Keratinocyte (primary cell): Measurements from ENCODE around the gene SERPINH1. TPM values are rescaled to one million over a fixed set of nuclear protein-coding genes. Genes with fewer than 3 reads are reported as not detected.

Experiments
- DNase-seq: peaks from one replicate; pipeline ENCODE4 v3.0.0-alpha.2; 2011; ENCODE audit warnings: low read depth, missing footprints, low spot score
- FAIRE-seq: peaks from 2 replicates; lab custom pipeline; 2011; peaks lifted over from hg19 to GRCh38; lab: Jason Lieb, UNC
- H2AFZ ChIP-seq: 2 replicates; pipeline ENCODE4 v1.6.0; 2012; ENCODE audit warnings: low read length, control low read depth, inconsistent platforms; ENCODE audit not compliant: control insufficient read depth
- H3K27ac ChIP-seq: 2 replicates; pipeline ENCODE4 v1.5.1; 2011; ENCODE audit warnings: low read length; ENCODE audit not compliant: control insufficient read depth, insufficient read depth
- H3K27me3 ChIP-seq: 3 replicates; pipeline ENCODE4 v1.6.0; 2011; ENCODE audit warnings: low read length; ENCODE audit not compliant: control insufficient read depth, insufficient read depth; ENCODE audit errors: extremely low read depth
- H3K36me3 ChIP-seq, 2 experiments: 2 replicates in 1 of 2; 3 replicates in 1 of 2; pipeline ENCODE4 v1.5.1; 2011; ENCODE audit warnings: low read length in 2 of 2, mild to moderate bottlenecking in 1 of 2; ENCODE audit not compliant: control insufficient read depth in 2 of 2, insufficient read depth in 2 of 2; ENCODE audit errors: extremely low read depth in 1 of 2
- H3K4me1 ChIP-seq: 3 replicates; pipeline ENCODE4 v1.5.1; 2011; ENCODE audit warnings: low read length; ENCODE audit not compliant: control insufficient read depth, insufficient read depth; ENCODE audit errors: extremely low read depth
- H3K4me2 ChIP-seq: 3 replicates; pipeline ENCODE4 v1.6.0; 2011; ENCODE audit warnings: low read depth, low read length; ENCODE audit not compliant: control insufficient read depth, insufficient read depth; ENCODE audit errors: extremely low read depth
- H3K4me3 ChIP-seq, 3 experiments: fragments of 200-600 bp in 1 of 3; sonication (generic) in 1 of 3; 2 replicates in 2 of 3; 3 replicates in 1 of 3; pipeline ENCODE4 v1.5.1; 2011 to 2016; ENCODE audit warnings: low read length in 3 of 3, mild to moderate bottlenecking in 3 of 3, control low read depth in 2 of 3, inconsistent platforms in 1 of 3, low read depth in 1 of 3, mixed read lengths in 1 of 3, mixed run types in 1 of 3, moderate library complexity in 1 of 3; ENCODE audit not compliant: control insufficient read depth in 2 of 3, insufficient read depth in 2 of 3; ENCODE audit errors: extremely low read depth in 1 of 3
- H3K79me2 ChIP-seq: 2 replicates; pipeline ENCODE4 v1.6.0; 2012; ENCODE audit warnings: low read length; ENCODE audit not compliant: control insufficient read depth, insufficient read depth
- H3K9ac ChIP-seq: 3 replicates; pipeline ENCODE4 v1.6.0; 2011; ENCODE audit warnings: low read length; ENCODE audit not compliant: control insufficient read depth, insufficient read depth; ENCODE audit errors: extremely low read depth
- H3K9me1 ChIP-seq: 3 replicates; pipeline ENCODE4 v1.6.0; 2011; ENCODE audit warnings: low read length; ENCODE audit not compliant: control insufficient read depth, insufficient read depth; ENCODE audit errors: extremely low read depth
- H3K9me3 ChIP-seq: 2 replicates; pipeline ENCODE4 v1.5.1; 2012; ENCODE audit warnings: low read depth, low read length; ENCODE audit not compliant: control insufficient read depth
- H4K20me1 ChIP-seq: 3 replicates; pipeline ENCODE4 v1.6.0; 2011; ENCODE audit warnings: low read length; ENCODE audit not compliant: control insufficient read depth, insufficient read depth; ENCODE audit errors: extremely low read depth
- EZH2 ChIP-seq: IDR thresholded peaks from one replicate; pipeline ENCODE4 v1.6.1; 2012; ENCODE audit warnings: inconsistent platforms, mild to moderate bottlenecking, low read length, moderate library complexity
- dilution Hi-C: fragments of 300-500 bp; cut with MboI; formaldehyde crosslinking; loops from one replicate; pipeline ENCODE4 v1.7.0; 2020; ENCODE audit warnings: low sequenced_read_pairs; ENCODE audit not compliant: extremely low pct_ligation_motif_present
- polyA plus RNA-seq, 5 experiments: library from polyadenylated mRNA; depleted of rRNA in 3 of 5; stranded (reverse) in 3 of 5; stranded (forward) in 1 of 5; unstranded in 1 of 5; fragments of >200 nt; gene quantifications; 1 replicate in 1 of 5; 2 replicates in 3 of 5; 3 replicates in 1 of 5; pipeline versions ENCODE4 v1.2.1 to v1.2.3, GENCODE V29; 2011 to 2012; ENCODE audit warnings: missing spikeins in 2 of 5, low read depth in 1 of 5, low replicate concordance in 1 of 5
- TF ChIP-seq, protein P1 (sequence below), 3 experiments: IDR thresholded peaks in 1 of 3; conservative IDR thresholded peaks in 1 of 3; optimal IDR thresholded peaks in 1 of 3; 2 replicates in 2 of 3; 3 replicates in 1 of 3; pipeline versions ENCODE3 to v1.5.1; 2011; ENCODE audit warnings: low read length in 3 of 3, mild to moderate bottlenecking in 3 of 3, moderate library complexity in 2 of 3, control low read depth in 1 of 3, inconsistent platforms in 1 of 3; ENCODE audit not compliant: insufficient read depth in 2 of 3; ENCODE audit errors: extremely low read depth in 1 of 3

The SERPINH1 gene
- polyA plus RNA-seq, 1 donor (not counting 4 experiments of a cell fraction or from before 2014, with no cell fraction given): 136 TPM

DNA sequence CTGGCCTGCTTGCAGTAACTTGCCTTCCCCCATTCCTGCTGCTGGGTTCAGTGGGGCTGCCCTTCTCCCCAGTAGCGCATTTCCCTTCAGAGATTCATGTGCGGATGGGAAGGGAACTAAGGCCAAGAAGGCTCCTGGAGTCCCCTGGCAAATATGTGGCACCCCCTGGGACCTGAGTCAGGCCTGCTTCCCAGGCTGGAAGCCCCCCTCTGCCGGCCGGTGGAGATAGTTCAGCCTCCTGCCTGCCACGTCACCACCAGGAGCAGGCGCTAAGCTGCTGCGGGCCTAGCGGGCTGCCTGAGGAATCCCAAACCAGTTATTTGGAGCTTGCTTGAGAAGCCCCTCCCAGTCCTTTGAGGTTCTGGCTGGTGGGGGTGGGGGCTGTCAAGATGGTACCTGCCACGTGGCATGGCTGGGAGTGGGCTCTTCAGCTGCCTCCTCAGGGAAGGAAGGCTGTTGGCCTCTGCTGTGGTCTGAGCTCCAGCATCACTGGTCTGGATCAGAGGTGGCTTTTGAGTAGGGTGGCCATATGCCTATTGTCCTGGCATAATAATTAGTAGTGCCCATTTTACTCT, 2.0 kb downstream of the SERPINH1 start:
- FAIRE-seq (no peak), DNase-seq (peak; percentile 57)
- Histone ChIP-seq H3K4me1 (peaks cover 38% of the 10 kb centered on the region), H4K20me1 (peaks cover 25% of the 10 kb centered on the region), H3K4me3 (peak overlapping the region; percentile 77 to 97 (median 82)), H3K4me2 (peak overlapping the region; percentile 95), H3K36me3 (peaks cover 25 to 37% of the 10 kb centered on the region in 2 experiments), H3K9me1 (peaks cover 4% of the 10 kb centered on the region), H2AFZ (peak overlapping the region; percentile 10), H3K27ac (peak overlapping the region; percentile 87), H3K9me3 (no peaks in the 10 kb centered on the region), H3K9ac (peak overlapping the region; percentile 90), H3K79me2 (peaks cover 67% of the 10 kb centered on the region), H3K27me3 (no peaks in the 10 kb centered on the region)
- no peak for TF ChIP-seq EZH2
- TF ChIP-seq, protein P1, sequence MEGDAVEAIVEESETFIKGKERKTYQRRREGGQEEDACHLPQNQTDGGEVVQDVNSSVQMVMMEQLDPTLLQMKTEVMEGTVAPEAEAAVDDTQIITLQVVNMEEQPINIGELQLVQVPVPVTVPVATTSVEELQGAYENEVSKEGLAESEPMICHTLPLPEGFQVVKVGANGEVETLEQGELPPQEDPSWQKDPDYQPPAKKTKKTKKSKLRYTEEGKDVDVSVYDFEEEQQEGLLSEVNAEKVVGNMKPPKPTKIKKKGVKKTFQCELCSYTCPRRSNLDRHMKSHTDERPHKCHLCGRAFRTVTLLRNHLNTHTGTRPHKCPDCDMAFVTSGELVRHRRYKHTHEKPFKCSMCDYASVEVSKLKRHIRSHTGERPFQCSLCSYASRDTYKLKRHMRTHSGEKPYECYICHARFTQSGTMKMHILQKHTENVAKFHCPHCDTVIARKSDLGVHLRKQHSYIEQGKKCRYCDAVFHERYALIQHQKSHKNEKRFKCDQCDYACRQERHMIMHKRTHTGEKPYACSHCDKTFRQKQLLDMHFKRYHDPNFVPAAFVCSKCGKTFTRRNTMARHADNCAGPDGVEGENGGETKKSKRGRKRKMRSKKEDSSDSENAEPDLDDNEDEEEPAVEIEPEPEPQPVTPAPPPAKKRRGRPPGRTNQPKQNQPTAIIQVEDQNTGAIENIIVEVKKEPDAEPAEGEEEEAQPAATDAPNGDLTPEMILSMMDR (optimal IDR thresholded peaks at IDR 0.05 in 1 of 3, IDR thresholded peaks at IDR 0.05 in 1 of 3, conservative IDR thresholded peaks at IDR 0.05 in 1 of 3; ENCODE audit: extremely low read depth in 1 of 3, insufficient read depth in 2 of 3, low read length in 3 of 3): peak in 2 of 3 experiments; percentile 56 to 70
- dilution Hi-C loops: no loop called here

DNA sequence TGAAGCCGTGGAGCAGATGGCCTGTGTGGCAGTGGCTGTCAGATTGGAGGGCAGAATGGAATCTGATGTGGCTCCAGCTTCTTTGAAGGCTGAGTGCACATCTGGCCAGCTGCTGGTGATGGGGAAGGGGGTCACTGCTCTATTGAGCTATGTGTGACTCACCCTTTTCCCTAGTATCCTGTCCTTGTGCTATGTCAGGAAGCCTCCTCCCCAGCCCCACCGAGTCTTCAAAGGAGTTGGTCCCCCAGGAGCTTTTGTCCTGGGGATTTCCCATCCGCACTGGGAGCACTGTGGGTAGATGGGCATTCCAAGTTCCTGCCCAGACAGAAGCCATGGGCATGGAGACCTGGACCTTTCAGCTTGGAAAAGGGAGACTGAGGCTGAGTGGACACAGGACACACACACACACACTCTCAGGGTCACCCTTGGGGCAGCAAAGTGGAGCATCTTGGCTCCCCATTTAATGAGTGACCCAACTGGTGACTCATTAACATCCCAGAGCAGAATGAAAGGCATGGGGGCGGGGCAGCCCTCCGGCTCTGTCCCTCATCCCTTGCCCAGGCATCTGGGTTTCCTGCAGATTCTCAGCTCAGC, 3.3 kb downstream of the SERPINH1 start:
- Histone ChIP-seq H3K79me2 (peaks cover 68% of the 10 kb centered on the region), H3K27ac (peak overlapping the region; percentile 49), H3K9ac (no peak overlapping the region), H3K4me3 (peak overlapping the region in 1 of 3 experiments; percentile 12), H3K9me1 (peaks cover 4% of the 10 kb centered on the region), H3K4me2 (peak overlapping the region; percentile 95), H2AFZ (no peak overlapping the region), H3K36me3 (peaks cover 32 to 44% of the 10 kb centered on the region in 2 experiments), H3K9me3 (no peaks in the 10 kb centered on the region), H4K20me1 (peaks cover 25% of the 10 kb centered on the region), H3K4me1 (peaks cover 33% of the 10 kb centered on the region), H3K27me3 (no peaks in the 10 kb centered on the region)
- FAIRE-seq: no peak
- no peak for DNase-seq
- dilution Hi-C loops: no loop called here
- TF ChIP-seq, protein P1 (optimal IDR thresholded peaks at IDR 0.05 in 1 of 3, IDR thresholded peaks at IDR 0.05 in 1 of 3, conservative IDR thresholded peaks at IDR 0.05 in 1 of 3; ENCODE audit: extremely low read depth in 1 of 3, insufficient read depth in 2 of 3, low read length in 3 of 3): no peak
- TF ChIP-seq EZH2: no peak
